Prostate gland (tissue), 2 donors: ENCODE data around the gene ST7. TPM values are rescaled to one million over a fixed set of nuclear protein-coding genes. Genes with fewer than 3 reads are reported as not detected.
"Not testable (repeated sequence)": the region's sequence is repeated elsewhere in the genome, so short reads cannot be mapped to it uniquely, and the experiment has no call there.

ENCODE experiments used
- DNase-seq: peaks from one replicate; pipeline ENCODE4 v3.0.0-alpha.2; 2019; ENCODE audit warnings: low spot score
- H3K27ac ChIP-seq, 2 donors: fragments of 200-600 bp; sonication (generic); 2 replicates each; pipeline ENCODE4 v1.5.1; 2017 to 2019
- H3K27me3 ChIP-seq: fragments of 200-600 bp; sonication (generic); replicated peaks from 2 replicates; pipeline ENCODE4 v1.5.1; 2019; ENCODE audit not compliant: insufficient read depth
- H3K36me3 ChIP-seq, 2 donors: fragments of 200-600 bp; sonication (generic); 1 replicate in 1 of 2; 2 replicates in 1 of 2; pipeline versions ENCODE4 v1.5.1 to v1.8.1; 2017 to 2019
- H3K4me1 ChIP-seq: fragments of 200-600 bp; sonication (generic); replicated peaks from 2 replicates; pipeline ENCODE4 v1.5.1; 2019
- H3K4me3 ChIP-seq, 2 donors: fragments of 200-600 bp; sonication (generic); 2 replicates each; pipeline ENCODE4 v1.5.1; 2017 to 2019
- H3K9me3 ChIP-seq: fragments of 200-600 bp; sonication (generic); 2 replicates; pipeline ENCODE4 v1.5.1; 2017
- POLR2A ChIP-seq: fragments of 450-650 bp; IDR thresholded peaks from one replicate; pipeline ENCODE4 v1.6.1; 2016; ENCODE audit warnings: antibody characterized with exemption, mild to moderate bottlenecking
- POLR2AphosphoS5 ChIP-seq: sonication (generic); formaldehyde crosslinking; IDR thresholded peaks from one replicate; pipeline ENCODE4 v1.6.1; 2017; ENCODE audit warnings: antibody characterized with exemption
- WGBS: methylation state at CpG from one replicate; pipeline ENCODE4 v1.1.5; 2018; 5-methylcytosine and 5-hydroxymethylcytosine counted together
- intact Hi-C: fragments of 100-400 bp; cut with DNase I; formaldehyde crosslinking; loops from one replicate; pipeline ENCODE4 v1.14.2; 2022
- total RNA-seq, 2 donors: library from RNA; depleted of rRNA; stranded (reverse); fragments of >200 nt; gene quantifications; one replicate each; pipeline ENCODE4 v1.1.0, GENCODE V29; 2016
- TF ChIP-seq, protein P1 (sequence below), 4 experiments: fragments of 200-600 bp in 2 of 4; fragments of 450-650 bp in 2 of 4; sonication (generic) in 2 of 4; IDR thresholded peaks; 1 replicate in 3 of 4; 2 replicates in 1 of 4; pipeline ENCODE4 v1.5.1; 2016 to 2019; ENCODE audit warnings: antibody characterized with exemption in 4 of 4, mild to moderate bottlenecking in 2 of 4, moderate library complexity in 2 of 4

Gene ST7
- total RNA-seq, 2 donors from 2014 or later = 18.7 to 27.5 TPM

DNA sequence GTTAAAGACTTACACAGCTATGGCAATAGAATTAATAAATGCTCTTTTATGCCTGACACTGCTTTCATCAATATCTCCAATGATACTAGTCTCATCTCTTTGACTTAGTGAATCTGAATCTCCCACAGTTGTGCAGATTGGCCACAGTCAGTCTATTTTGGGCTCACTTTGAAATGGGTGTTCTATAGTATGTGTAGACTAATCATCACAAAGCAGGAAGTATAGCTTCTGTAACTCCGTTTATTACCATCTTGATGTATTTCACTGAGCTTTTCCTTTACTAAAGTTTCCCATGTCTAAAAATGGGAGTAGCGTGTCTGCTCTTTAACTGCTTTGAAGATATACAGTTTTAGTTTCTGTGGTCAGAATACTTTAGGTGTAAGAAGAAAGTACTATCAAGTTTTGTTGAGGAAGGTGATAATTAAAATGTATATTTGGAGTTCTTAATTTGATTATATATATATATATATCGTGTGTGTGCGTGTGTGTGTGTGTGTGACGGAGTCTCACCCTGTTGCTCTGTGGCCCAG lies 70.1 kb downstream of the ST7 start:
- Histone ChIP-seq H3K4me3 (no peak overlapping the region), H3K36me3 (no peaks in the 10 kb centered on the region), H3K4me1 (no peaks in the 10 kb centered on the region), H3K27me3 (no peaks in the 10 kb centered on the region), H3K9me3 (no peaks in the 10 kb centered on the region), H3K27ac (no peak overlapping the region)
- no peak for TF ChIP-seq POLR2A
- no peak for TF ChIP-seq POLR2AphosphoS5
- intact Hi-C loops = no loop called here
- DNase-seq = no peak
- WGBS = 93% methylated on average over 5 of the region's 5 CpGs

DNA sequence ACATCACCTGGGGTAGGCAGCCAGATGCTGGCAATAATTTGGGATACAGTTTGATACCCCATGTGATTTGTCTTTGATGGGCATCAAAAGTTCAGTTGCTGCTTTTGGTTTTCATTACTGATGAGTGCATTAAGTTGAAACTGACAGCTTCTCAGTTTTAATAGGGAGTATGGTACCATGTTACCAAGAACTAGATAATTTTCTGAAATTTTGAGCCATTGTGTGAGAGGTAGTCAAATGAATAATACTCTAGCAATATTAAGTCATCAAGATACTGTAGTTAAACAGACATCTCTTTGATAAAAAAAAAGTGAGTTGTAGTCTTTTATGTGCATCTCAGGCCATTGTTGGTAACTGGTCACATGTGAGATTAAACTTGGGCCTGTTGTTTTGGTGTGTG lies 71.5 kb downstream of the ST7 start:
- TF ChIP-seq POLR2AphosphoS5 = no peak
- TF ChIP-seq, protein P1, sequence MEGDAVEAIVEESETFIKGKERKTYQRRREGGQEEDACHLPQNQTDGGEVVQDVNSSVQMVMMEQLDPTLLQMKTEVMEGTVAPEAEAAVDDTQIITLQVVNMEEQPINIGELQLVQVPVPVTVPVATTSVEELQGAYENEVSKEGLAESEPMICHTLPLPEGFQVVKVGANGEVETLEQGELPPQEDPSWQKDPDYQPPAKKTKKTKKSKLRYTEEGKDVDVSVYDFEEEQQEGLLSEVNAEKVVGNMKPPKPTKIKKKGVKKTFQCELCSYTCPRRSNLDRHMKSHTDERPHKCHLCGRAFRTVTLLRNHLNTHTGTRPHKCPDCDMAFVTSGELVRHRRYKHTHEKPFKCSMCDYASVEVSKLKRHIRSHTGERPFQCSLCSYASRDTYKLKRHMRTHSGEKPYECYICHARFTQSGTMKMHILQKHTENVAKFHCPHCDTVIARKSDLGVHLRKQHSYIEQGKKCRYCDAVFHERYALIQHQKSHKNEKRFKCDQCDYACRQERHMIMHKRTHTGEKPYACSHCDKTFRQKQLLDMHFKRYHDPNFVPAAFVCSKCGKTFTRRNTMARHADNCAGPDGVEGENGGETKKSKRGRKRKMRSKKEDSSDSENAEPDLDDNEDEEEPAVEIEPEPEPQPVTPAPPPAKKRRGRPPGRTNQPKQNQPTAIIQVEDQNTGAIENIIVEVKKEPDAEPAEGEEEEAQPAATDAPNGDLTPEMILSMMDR (IDR thresholded peaks at IDR 0.05) = no peak
- TF ChIP-seq POLR2A = no peak
- H3K36me3 ChIP-seq = no peaks in the 10 kb centered on the region
- no peak overlapping the region for H3K4me3 ChIP-seq
- intact Hi-C loops = no loop called here
- H3K27ac ChIP-seq = no peak overlapping the region
- no peaks in the 10 kb centered on the region for H3K4me1 ChIP-seq
- DNase-seq = no peak
- no peaks in the 10 kb centered on the region for H3K27me3 ChIP-seq
- no peaks in the 10 kb centered on the region for H3K9me3 ChIP-seq

DNA sequence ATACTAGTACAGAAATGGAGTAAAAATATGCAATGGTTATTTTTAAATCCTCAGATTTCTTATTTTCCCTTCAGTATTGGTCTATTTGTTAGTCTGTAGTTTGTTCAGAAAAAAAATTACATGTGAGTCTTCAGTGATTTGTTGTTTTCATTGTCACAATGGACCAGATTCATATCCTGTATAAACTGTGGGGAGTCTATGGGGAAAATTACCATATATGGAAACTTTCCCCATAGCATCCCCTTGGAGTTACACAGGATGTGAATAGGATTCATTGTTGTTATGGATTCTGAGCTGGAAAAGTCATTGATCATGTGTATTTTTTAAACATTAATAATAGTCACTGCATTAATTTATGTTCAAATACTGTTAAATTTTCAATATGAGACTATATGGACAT lies 72.6 kb downstream of the ST7 start:
- H3K4me3 ChIP-seq = no peak overlapping the region
- intact Hi-C loops = no loop called here
- H3K36me3 ChIP-seq = no peaks in the 10 kb centered on the region
- H3K27me3 ChIP-seq = no peaks in the 10 kb centered on the region
- TF ChIP-seq, protein P1 (IDR thresholded peaks at IDR 0.05) = no peak
- TF ChIP-seq POLR2A = no peak
- TF ChIP-seq POLR2AphosphoS5 = no peak
- H3K27ac ChIP-seq = no peak overlapping the region
- H3K4me1 ChIP-seq = no peaks in the 10 kb centered on the region
- H3K9me3 ChIP-seq = no peaks in the 10 kb centered on the region
- no peak for DNase-seq

DNA sequence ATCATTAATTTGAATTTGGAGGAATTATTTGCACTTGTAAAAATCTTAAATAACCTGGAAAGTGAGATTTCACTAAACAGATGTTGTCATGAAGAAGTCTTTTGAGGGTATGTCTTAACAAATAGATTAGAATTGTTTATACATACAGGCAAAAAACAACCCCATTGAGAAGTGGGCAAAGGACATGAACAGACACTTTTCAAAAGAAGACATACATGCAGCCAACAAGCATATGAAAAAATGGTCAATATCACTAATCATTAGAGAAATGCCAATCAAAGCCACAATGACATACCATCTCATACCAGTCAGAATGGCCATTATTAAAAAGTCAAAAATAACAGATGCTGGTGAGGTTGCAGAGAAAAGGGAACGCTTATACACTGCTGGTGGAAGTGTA lies 77.0 kb downstream of the ST7 start:
- H3K36me3 ChIP-seq, H3K27me3 ChIP-seq, DNase-seq, H3K9me3 ChIP-seq, intact Hi-C loops, H3K4me1 ChIP-seq, H3K4me3 ChIP-seq, H3K27ac ChIP-seq: not testable (repeated sequence)
- WGBS = 96% methylated on average over 1 of the region's 1 CpG

DNA sequence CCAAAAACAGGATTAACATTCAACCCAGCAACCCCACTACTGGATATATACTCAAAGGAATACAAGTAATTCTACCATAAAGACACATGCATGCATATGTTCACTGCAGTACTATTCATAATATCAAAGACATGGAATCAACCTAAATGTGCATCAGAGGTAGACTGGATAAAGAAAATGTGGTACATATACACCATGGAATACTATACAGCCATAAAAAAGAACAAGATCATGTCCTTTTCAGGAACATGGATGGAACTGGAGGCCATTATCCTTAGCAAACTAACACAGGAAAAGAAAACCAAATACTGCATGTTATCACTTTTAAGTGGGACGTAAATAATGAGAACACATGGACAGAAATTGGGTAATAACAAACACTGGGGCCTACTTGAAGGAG lies 77.5 kb downstream of the ST7 start:
- H3K27ac ChIP-seq, H3K9me3 ChIP-seq, H3K4me3 ChIP-seq, H3K27me3 ChIP-seq, H3K4me1 ChIP-seq, DNase-seq, intact Hi-C loops, H3K36me3 ChIP-seq: not testable (repeated sequence)
- 0% methylated on average over 1 of the region's 1 CpG for WGBS

DNA sequence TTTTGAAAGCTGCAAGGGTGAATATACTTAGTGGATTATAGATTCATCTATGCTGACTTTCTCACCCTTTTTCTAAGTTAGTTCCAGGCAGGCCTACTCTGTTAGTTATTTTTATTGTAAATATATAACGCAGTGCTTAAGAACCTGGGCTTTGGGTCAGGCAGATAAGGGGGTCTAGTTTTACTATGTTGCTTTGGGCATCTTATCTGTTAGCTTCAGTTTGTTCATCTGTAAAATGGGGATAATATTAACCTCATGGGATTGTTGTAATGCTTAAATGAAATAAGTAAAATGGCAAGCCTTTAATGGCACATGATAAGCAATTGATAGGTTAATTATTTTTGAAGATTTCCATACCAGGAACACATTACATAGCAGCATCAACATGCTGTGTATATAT lies 79.5 kb downstream of the ST7 start:
- Histone ChIP-seq H3K4me3 (no peak overlapping the region), H3K36me3 (no peaks in the 10 kb centered on the region), H3K9me3 (no peaks in the 10 kb centered on the region), H3K4me1 (peaks cover 7% of the 10 kb centered on the region), H3K27ac (no peak overlapping the region), H3K27me3 (no peaks in the 10 kb centered on the region)
- 52% methylated on average over 1 of the region's 1 CpG for WGBS
- DNase-seq = no peak
- no peak for TF ChIP-seq POLR2AphosphoS5
- TF ChIP-seq, protein P1 (IDR thresholded peaks at IDR 0.05) = no peak
- intact Hi-C loops = no loop called here
